ENCODE data around the gene CSPG4.

GRCh38 chr15:75714195-75714594 is 1.5 kb upstream of the CSPG4 start:
- no peak for TF ChIP-seq ZNF274 (IDR thresholded peaks at IDR 0.05; ENCODE audit: borderline replicate concordance, extremely low read depth, low read length)
- no peak for TF ChIP-seq POLR2A (IDR thresholded peaks at IDR 0.05; ENCODE audit: control extremely low read depth in 1 of 2, low read depth in 2 of 2, low read length in 2 of 2)
- no peak for TF ChIP-seq CTCF (IDR thresholded peaks at IDR 0.05; ENCODE audit: control extremely low read depth in 1 of 3, insufficient read depth in 1 of 3, low read depth in 1 of 3, low read length in 3 of 3)
- no peak for TF ChIP-seq EZH2 (IDR thresholded peaks at IDR 0.05; ENCODE audit: low read depth, low read length, severe bottlenecking)
- TF ChIP-seq MAFK (IDR thresholded peaks at IDR 0.05; ENCODE audit: low read depth, low read length) = no peak
- no peak for TF ChIP-seq FOSL1 (IDR thresholded peaks at IDR 0.05; ENCODE audit: insufficient read depth, low read depth, low read length)
- TF ChIP-seq TEAD4 (IDR thresholded peaks at IDR 0.05; ENCODE audit: low read depth, low read length) = no peak
- no peak for TF ChIP-seq PHF8 (conservative IDR thresholded peaks at IDR 0.05; ENCODE audit: low read depth, low read length)
- TF ChIP-seq JUN (IDR thresholded peaks at IDR 0.05; ENCODE audit: low read depth, low read length) = no peak
- no peak for TF ChIP-seq EP300 (IDR thresholded peaks at IDR 0.05; ENCODE audit: borderline replicate concordance in 1 of 2, low read depth in 2 of 2, low read length in 2 of 2)
- no peak for TF ChIP-seq YY1 (IDR thresholded peaks at IDR 0.05; ENCODE audit: low read depth, low read length)
- no peak for TF ChIP-seq CTBP2 (IDR thresholded peaks at IDR 0.05; ENCODE audit: borderline replicate concordance, insufficient read depth, insufficient read length, low read length)
- TF ChIP-seq SIN3A (conservative IDR thresholded peaks at IDR 0.05 in 1 of 2, IDR thresholded peaks at IDR 0.05 in 1 of 2; ENCODE audit: low read depth in 1 of 2, low read length in 2 of 2) = no peak

Data from H1 (cell line).